HG03066 (cell line): Measurements from ENCODE around the gene SPTBN1.

Source experiments
- ATAC-seq: cut with Tn5 transposase; IDR thresholded peaks from one replicate; pipeline ENCODE4 v1.9.1; 2021; ENCODE audit warnings: low read depth; ENCODE audit not compliant: unreplicated experiment

The SPTBN1 gene

GRCh38 chr2:54584598-54584997 lies 128.5 kb downstream of the SPTBN1 start:
- no peak for ATAC-seq

DNA sequence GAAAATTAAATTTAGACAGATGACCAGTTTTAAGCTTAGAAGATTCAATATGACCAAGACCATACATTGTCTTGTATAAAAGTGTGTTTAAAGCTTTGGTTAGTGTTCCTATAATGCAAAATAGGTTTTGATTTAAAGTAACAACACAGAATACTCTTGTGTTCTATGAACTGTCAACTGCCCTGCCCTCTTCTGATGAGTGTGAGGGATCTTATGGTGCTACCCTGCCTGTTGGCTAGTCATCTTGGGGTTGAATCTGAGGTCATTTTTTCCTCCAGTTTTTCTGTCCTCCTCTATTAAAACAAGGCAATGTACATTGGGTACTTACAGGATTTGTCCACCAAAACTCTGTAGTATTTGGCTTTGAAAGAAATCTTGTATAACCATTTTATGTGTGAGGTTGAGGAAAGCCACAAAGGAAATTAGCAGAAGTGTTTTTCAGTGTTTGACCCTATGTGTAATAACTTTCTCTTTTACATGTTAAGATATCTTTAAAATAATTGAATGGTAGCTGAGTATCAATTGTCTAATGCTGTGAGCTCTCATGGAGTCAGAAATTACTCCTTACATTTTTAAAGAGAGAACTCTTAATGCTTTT lies 129.1 kb downstream of the SPTBN1 start:
- ATAC-seq: no peak

- no peak for ATAC-seq
Observed at GRCh38 chr2:54586062-54586461, 129.9 kb downstream of the SPTBN1 start.

GRCh38 chr2:54586494-54586893 lies 130.4 kb downstream of the SPTBN1 start:
- ATAC-seq: no peak

DNA sequence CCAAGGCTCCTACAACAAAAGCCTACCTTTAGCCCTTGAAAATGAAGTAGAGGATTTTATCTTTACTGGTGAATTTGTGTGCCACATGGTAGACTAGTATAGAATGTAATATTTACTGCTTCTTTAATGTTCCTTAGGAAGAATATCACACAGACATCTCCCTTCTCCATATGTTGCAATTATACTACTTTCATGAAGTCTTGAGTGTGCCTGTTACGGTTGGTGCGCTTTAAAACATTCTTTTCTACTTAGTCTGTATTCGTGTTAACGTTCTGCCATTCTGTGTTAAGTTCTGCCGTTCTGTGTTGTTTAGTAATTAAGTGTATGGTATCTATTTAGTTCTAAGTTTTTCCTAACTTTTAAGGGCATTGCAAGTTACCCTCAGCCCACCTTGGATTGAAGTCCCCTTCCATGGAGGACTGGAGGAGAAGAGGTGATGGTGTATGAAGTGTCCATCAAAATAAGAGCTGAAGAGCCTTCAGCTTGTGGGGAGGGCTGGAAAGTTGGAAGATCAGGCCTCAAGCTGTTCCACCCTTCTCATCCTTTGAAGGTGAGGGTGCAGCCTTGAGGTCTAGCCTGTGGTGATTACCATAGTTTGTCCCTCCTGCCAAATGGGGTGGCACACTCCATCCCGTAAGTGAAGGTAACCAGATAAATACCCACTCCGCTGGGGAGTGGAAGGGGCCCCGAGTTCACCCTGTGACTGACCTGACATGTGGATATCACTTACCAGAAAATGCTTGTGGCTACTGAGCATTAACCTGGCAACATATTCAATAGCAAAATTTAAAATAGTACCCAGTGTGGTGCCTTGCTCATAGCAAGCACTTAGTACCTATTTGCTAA lies 131.3 kb downstream of the SPTBN1 start:
- ATAC-seq: no peak

GRCh38 chr2:54588244-54588899 lies 132.2 kb downstream of the SPTBN1 start:
- no peak for ATAC-seq

- no peak for ATAC-seq
Observed at GRCh38 chr2:54589038-54589339, 132.9 kb downstream of the SPTBN1 start.

- no peak for ATAC-seq
Observed at GRCh38 chr2:54589340-54590215, 133.5 kb downstream of the SPTBN1 start.

DNA sequence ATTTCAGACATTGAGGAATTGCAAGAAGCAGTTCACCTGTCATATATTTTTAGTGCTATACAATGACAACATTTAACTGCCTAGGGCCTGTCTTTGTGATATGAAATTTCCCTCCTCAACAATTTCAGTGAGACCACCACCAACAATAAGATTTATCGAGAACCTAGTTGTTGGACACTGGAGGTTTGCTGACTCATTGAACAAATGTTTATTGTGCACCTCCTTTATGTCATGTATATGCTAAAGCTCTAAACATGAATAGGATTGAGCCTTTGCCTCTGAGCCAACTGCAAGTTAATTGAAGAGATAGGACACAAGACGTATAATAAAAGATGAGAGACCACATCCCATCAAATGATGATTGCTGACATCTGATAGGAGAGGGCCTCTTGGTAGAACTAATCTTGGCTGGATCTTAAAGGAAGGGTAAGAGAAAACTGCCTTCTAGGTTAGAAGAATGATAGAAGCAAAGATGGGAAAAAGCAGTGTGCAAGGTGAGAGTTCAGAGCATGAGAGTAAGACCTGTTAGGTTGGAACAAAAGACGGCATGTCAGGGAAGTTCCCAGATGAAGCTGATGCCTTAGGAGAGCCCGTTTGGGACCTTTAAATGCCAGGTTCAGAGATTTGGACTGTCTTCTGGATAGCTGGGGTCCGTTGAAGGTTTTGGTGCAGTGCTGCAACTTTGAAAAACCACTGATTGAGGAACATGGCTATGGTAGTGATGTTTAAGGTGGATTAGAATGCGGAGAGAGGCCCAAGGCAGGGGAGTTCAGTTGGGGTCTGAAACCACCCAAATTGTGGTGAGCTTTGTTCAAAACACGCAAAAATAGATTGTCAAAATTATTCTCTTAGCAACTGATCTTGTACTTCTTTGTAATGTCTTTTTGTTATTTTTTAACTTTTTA lies 134.3 kb downstream of the SPTBN1 start:
- ATAC-seq: no peak

DNA sequence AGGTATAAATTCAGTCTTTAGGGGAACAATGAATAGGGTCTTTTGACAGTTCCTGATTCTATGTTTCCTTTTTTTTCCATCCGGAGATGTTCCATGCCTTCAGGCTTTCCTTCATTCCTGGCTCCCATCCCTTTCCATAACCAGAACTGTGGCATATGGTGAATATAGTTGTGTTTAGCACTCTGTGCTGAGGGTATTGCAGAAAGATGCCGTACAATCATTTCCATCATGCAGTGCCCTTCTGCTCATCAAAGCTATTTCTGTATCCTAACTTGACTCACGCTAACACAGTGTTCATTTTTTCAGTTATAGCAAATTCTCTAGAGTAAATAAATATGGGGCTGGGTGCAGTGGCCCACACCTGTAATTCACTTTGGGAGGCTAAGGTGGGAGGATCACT lies 135.4 kb downstream of the SPTBN1 start:
- ATAC-seq: no peak

- no peak for ATAC-seq
Observed at GRCh38 chr2:54593249-54593648, 137.1 kb downstream of the SPTBN1 start.

- no peak for ATAC-seq
Observed at GRCh38 chr2:54594048-54594447, 137.9 kb downstream of the SPTBN1 start.

DNA sequence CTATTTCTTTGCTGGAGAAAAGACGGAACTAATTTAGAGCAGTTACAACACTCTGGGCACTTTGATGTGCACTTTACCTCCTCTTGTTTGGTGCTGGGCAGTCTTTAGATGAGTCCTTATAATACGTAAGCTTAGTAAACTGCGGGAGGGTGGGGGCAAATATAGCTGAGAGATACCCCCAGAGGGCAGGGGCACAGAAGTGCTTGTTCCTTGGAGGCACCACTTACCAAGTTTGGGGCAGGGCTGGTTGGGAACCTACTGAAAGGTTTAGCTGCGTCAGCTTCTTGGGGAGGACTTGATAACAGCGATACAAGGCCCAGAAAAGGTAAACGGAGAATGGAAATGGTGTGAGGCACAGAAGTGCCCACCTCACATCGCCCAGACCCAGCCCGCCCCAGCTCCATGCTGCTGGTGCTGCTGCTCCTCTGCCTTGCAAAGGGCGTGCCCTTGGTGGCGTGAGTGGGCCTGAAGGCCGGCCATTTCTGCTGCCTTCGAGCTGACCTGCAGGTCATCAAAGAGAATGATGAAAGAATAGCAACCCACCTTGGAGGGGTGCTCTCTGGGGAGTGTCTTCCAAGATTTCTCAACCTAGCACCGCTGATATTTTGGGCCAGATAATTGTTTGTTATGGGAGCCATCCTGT lies 139.2 kb downstream of the SPTBN1 start:
- no peak for ATAC-seq

- ATAC-seq: no peak
Observed at GRCh38 chr2:54595999-54596902, 140.1 kb downstream of the SPTBN1 start.

- ATAC-seq: no peak
Observed at GRCh38 chr2:54597153-54597848, 141.2 kb downstream of the SPTBN1 start.

- no peak for ATAC-seq
Observed at GRCh38 chr2:54598347-54599325, 142.5 kb downstream of the SPTBN1 start.

GRCh38 chr2:54599326-54599710 lies 143.2 kb downstream of the SPTBN1 start:
- ATAC-seq: no peak
